ENCODE data around the gene GREB1L. TPM values are rescaled to one million over a fixed set of nuclear protein-coding genes. Genes with fewer than 3 reads are reported as not detected.

The GREB1L gene
- total RNA-seq, 4 donors from 2014 or later, result 13.2 to 16.0 (median 14.5) TPM

GRCh38 chr18:21203126-21203525 lies 38.9 kb upstream of the GREB1L start:
- 94% methylated on average over 7 of the region's 7 CpGs for WGBS
- TF ChIP-seq CTCF (IDR thresholded peaks at IDR 0.05), result no peak
- no peak for TF ChIP-seq POLR2AphosphoS5 (IDR thresholded peaks at IDR 0.05)
- TF ChIP-seq EP300 (IDR thresholded peaks at IDR 0.05), result no peak
- TF ChIP-seq POLR2A (IDR thresholded peaks at IDR 0.05; ENCODE audit: low read depth), result no peak

GRCh38 chr18:21203542-21204241 lies 38.3 kb upstream of the GREB1L start:
- no peak for TF ChIP-seq CTCF (IDR thresholded peaks at IDR 0.05)
- no peak for TF ChIP-seq POLR2A (IDR thresholded peaks at IDR 0.05; ENCODE audit: low read depth)
- no peak for TF ChIP-seq EP300 (IDR thresholded peaks at IDR 0.05)
- no peak for TF ChIP-seq POLR2AphosphoS5 (IDR thresholded peaks at IDR 0.05)
- Histone ChIP-seq H3K36me3 (no peaks in the 10 kb centered on the region), H3K4me3 (no peak overlapping the region), H3K27ac (replicated peaks in 1 of 4) (no peak overlapping the region), H3K27me3 (peaks cover 0 to 12% (median 0%) of the 10 kb centered on the region in 4 donors), H3K4me1 (no peaks in the 10 kb centered on the region), H3K9me3 (no peaks in the 10 kb centered on the region)
- intact Hi-C loops (cut with DNase I), result no loop called here
- 86% methylated on average over 11 of the region's 11 CpGs for WGBS
- no peak for DNase-seq (ENCODE audit: extremely low spot score)

More at GRCh38 chr18:21203126-21203525, 38.9 kb upstream of the GREB1L start:
- no peak for DNase-seq (ENCODE audit: extremely low spot score)
- H3K4me3 ChIP-seq, result no peak overlapping the region
- H3K27me3 ChIP-seq, result peaks cover 0 to 12% (median 0%) of the 10 kb centered on the region in 4 donors
- H3K36me3 ChIP-seq, result no peaks in the 10 kb centered on the region
- intact Hi-C loops (cut with DNase I), result no loop called here
- H3K27ac ChIP-seq (replicated peaks in 1 of 4), result no peak overlapping the region
- no peaks in the 10 kb centered on the region for H3K9me3 ChIP-seq
- H3K4me1 ChIP-seq, result no peaks in the 10 kb centered on the region

DNA sequence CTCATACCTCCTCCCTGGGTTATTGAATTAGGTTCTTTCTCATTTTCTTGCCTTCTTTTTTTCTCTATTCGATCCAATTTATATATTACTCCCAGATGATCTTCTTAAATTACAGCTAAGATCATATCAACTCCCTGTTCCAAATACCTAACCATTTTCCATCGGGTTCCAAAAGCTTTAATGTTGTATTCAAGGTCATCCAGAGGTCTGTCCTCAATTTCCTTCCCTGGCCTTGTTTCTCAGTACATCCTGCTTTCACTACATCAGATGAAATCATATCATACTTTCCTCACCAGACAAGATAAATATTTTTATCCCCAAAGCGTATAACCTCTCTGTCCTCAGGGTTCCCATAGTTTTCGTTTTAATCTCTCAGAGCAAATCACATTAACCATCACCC lies 36.3 kb upstream of the GREB1L start:
- Histone ChIP-seq H3K9me3 (no peaks in the 10 kb centered on the region), H3K27ac (replicated peaks in 1 of 4) (no peak overlapping the region), H3K4me1 (no peaks in the 10 kb centered on the region), H3K36me3 (no peaks in the 10 kb centered on the region), H3K4me3 (no peak overlapping the region), H3K27me3 (peaks cover 0 to 8% (median 0%) of the 10 kb centered on the region in 4 donors)
- DNase-seq (ENCODE audit: extremely low spot score), result no peak
- no peak for TF ChIP-seq POLR2AphosphoS5 (IDR thresholded peaks at IDR 0.05)
- TF ChIP-seq POLR2A (IDR thresholded peaks at IDR 0.05; ENCODE audit: low read depth), result no peak
- no peak for TF ChIP-seq EP300 (IDR thresholded peaks at IDR 0.05)
- TF ChIP-seq CTCF (IDR thresholded peaks at IDR 0.05), result no peak
- intact Hi-C loops (cut with DNase I), result no loop called here
- 67% methylated on average over 4 of the region's 4 CpGs for WGBS

GRCh38 chr18:21210278-21210677 lies 31.8 kb upstream of the GREB1L start:
- intact Hi-C loops (cut with DNase I), result loop anchor here (5.0 kb wide), 1 partner anchor 227 kb away; no protein-coding TSS in a partner anchor
- H3K9me3 ChIP-seq, result no peaks in the 10 kb centered on the region
- no peak overlapping the region for H3K4me3 ChIP-seq
- H3K27me3 ChIP-seq, result no peaks in the 10 kb centered on the region
- H3K36me3 ChIP-seq, result no peaks in the 10 kb centered on the region
- no peak overlapping the region for H3K27ac ChIP-seq (replicated peaks in 1 of 4)
- WGBS, result 78% methylated on average over 1 of the region's 1 CpG
- no peak for DNase-seq (ENCODE audit: extremely low spot score)
- TF ChIP-seq POLR2AphosphoS5 (IDR thresholded peaks at IDR 0.05) (no peak), CTCF (IDR thresholded peaks at IDR 0.05) (no peak), EP300 (IDR thresholded peaks at IDR 0.05) (no peak), POLR2A (IDR thresholded peaks at IDR 0.05; ENCODE audit: low read depth) (no peak)
- H3K4me1 ChIP-seq, result no peaks in the 10 kb centered on the region

Measured in esophagus muscularis mucosa (tissue), 4 donors.